NCI-H526 (cell line): ENCODE measurements around the gene TNIK.
A peak's percentile ranks its signal among the peaks of the same experiment; 100 is the strongest.

Experiments
- DNase-seq, 2 experiments: peaks; one replicate each; lab custom pipeline; 2025; lab: John Stamatoyannopoulos, UW

The TNIK gene

DNA sequence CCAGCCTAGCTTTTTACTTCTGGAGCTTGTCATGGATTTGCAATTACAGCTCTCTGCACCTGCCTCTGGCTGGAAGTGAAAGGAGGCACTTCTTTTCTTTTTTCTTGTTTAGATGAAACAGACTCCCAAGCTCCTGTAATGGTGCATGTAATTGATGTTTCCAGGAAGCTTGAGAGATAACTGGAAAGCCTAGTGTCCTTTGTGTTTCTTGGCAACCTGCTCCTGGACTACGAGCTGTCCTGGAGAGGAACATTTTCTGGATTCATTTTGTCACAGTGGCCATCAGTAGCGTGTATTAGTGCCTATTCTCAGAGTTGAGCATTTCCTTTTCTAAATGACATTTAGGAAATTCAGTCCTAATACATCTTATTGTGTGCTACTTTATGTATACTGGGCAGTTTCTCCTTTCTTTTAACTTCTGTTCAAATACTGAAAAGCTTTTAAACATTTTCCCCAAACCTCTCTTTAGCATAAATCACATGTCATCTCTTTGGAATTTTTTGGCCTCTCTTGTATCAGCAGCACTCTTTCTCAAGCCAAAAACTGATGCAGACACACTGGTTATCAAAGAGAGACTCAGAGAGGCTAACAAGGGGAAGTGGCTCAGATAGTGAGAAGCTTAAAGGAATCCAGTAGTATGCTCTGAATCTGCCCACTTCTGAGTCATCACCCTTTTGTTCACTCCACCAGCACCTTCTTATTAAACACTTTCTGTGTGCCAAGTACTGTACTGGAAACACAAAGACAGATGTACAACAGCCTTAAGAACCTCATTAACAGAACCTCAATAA, 371.0 kb downstream of the TNIK start:
- no peak for DNase-seq

DNA sequence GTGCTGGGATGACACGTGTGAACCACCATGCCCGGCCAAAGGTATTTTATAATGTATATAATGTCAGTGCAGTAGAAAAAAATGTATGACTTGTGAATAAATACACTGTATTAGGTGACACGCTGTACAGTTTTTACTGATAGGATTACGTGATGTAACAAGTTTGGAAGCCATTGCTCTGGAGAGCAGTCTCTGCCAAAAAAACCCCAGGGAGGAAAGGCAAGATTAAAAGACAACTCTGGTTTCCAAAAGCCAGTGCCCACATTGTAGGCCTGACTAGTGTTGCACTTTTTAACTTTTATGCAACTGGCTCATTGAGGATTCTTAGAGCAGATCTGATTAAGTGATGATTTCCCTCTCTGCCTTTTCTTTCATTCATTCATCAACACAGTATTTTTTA, 371.7 kb downstream of the TNIK start:
- no peak for DNase-seq

DNA sequence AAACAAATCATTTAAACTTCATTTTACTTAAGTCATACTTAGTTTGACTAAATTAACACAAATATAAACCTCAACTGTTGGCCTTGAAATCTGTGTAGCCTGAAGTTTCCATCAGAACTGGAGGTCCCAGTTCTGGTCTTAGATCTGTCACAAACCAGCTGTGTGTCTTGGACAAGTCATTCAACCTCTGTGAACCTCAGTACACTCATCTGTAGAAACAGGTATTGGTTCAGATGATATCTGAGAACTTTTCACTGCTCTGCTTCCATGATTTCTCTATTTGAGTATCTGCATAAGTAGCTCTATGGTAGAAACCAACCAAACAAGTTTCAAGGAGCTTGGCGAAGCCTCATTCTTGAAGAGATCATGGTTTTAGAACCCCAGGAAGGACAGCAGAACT, 373.3 kb downstream of the TNIK start:
- no peak for DNase-seq

DNA sequence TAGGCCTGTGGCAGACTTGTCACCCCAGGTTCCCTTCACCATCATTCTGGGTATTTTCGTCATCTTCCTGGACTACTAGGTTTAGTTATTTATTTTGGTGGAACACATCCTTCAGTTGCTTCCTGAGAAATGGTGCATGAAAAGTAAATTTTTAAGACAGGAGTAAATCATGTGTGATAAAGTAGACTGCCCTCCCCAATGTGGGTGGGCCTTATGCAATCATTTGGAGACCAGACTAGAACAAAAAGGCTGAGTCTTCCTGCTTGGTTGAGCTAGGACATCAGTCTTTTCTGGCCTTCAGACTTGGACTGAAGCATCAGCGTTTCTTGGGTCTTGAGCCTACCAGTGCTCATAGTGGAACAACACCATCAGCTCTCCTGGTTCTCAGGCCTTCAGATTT, 382.9 kb downstream of the TNIK start:
- DNase-seq: no peak

DNA sequence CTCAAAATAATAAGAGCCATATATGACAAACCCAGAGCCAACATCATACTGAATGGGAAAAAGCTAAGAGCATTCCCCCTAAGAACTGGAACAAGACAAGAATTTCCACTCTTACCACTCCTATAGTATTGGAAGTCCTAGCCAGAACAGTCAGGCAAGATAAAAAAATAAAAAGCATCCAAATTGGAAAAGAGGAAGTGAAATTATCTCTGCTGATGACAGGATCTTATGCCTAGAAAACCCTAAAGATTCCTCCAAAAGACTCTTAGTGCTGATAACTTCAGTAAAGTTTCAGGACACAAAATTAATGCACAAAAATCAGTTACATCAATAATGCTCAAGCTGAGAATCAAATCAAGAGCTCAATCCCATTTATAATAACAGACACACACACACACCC, 387.8 kb downstream of the TNIK start:
- DNase-seq: no peak

DNA sequence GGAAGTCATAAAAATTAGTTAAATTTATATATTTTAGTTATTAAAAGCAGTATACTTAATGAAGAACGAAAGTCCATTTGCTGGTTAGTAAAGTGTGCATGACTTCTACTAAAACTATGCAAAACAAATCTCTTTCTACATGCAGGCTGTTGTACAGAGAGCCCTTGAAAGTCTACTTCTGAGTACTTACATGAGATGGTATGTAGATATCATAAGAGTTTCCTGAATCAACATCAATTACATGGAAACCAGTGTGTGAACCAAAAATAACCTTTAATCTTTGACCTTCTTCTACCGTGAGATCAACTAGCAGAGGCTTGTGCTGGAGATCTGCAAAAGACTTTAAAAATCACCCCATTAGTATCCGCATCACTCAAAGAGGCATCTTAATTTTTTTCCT, 391.5 kb downstream of the TNIK start:
- no peak for DNase-seq

DNA sequence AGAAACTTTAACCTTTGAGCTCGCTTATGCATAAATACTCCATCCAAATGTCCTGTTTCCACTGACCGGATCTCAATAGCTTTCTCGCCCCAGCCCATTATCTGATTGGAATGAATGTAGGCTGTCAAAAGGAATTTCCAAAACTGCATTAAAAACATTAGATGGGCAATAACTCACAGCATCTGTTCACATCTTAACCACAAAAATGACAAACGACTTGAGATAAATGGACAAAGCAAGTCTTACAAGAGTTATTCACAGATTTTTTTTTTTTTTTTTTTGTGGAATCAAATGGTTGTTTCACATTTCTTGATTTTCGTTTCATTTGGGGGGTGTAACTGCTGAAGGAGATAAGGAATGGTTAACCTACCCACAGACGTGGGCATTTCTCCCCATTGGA, 394.0 kb downstream of the TNIK start:
- DNase-seq: peak in 1 of 2 experiments; percentile 11

DNA sequence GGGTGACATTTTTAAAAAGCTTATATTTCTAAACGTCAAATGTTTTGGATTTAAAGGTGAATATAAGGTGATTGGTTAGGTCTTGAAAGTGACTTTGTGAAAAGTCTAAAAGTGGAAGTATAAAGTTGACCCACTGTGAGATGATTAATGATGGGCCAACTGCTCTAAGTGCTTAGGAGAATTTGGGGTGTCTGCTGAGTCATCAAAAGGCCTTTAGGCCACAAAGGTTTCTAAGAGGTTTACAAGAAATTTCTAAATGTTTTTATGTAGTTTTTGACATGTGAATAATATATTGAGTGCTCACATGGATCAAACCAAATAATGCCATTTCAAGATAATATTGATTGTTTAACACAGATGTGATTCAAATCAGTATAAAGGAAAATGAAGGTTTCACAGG, 394.5 kb downstream of the TNIK start:
- no peak for DNase-seq

DNA sequence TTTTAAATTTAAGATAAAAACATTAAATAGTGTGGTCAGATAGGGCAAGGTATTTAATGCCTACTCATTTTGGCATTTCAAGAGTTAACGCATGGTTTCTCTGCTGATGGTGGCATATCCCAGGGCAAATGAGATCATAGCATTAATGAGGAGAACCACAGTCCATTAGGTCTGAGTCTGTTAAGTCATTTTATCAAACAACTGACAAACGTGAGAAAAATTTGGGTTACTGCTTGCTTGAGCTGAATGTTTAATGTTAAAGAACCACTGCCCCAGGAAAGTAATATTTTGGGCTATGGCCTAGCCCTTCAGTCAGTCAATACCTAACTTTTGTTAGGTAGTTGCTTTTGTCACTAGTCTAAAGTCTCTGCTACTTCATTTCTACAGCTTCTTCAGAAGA, 395.7 kb downstream of the TNIK start:
- no peak for DNase-seq

DNA sequence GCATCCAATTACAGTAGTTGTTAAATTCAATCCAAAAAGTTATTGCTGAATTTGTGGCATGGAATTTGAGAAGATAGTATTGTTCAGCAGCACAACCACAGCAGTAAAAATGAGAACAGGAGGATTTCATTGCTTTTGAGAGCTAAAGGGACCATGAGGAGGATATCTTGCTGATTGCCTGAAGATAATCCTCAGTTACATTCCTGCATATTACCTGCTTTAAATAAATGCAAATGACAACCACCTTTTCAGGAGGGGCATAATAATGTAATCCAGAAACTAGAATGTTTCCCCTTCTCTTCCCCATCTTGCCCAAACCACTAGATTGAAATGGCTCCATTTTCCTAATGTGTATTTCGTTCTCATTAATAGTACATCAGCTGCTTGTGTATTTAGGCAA, 398.5 kb downstream of the TNIK start:
- DNase-seq: peak in 1 of 2 experiments; percentile 45

DNA sequence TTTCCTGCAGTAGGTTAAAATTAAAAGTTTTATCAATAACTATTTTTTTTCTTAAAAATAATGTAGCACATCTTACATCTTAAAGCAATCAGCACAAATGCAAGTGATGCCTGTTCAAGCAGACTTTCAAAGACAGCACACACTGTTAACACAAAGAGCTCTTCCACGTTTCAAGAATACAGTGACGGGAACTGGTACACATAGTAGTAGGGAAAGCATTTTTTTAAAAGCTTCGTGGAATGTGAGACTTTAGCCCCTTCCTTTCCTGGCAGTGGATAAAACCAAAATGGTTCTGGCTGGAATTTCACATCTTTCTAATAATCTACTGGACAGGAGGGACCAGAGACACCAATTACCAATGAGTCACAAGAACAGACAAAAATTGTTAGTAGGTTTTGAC, 400.2 kb downstream of the TNIK start:
- DNase-seq: no peak

DNA sequence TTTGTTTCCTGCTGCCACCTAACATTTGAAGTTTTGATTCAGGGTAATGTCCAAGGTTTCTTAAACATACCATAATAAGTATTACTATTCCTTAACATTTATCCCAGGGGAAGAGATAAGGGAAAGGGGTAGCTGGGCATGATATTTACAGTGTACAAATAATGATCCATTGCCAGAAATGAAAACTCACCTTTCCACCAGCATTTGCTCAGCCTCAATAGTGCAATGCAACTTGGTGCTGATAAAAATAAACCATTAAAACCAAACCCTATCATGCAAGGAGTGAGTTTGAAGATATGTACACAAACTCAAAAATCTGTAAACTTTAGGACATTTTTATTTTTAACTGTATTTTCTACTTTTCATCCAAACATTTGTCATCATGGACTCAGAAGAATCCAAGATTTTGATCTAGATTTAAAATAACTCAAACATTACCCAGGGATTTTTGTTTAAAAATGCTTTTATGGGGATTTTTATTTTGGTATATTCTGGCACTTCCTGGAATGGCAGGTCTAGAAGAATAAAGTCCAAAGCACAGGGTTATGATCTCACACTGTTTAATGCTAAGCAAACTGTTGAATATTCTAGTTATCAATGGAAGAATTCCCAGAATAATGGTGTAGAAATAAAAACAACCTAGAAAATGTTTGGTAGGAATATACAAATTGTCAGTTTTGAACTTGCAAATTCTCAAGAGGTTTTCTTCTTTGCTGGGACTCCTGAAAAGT, 401.2 kb downstream of the TNIK start:
- DNase-seq: no peak

DNA sequence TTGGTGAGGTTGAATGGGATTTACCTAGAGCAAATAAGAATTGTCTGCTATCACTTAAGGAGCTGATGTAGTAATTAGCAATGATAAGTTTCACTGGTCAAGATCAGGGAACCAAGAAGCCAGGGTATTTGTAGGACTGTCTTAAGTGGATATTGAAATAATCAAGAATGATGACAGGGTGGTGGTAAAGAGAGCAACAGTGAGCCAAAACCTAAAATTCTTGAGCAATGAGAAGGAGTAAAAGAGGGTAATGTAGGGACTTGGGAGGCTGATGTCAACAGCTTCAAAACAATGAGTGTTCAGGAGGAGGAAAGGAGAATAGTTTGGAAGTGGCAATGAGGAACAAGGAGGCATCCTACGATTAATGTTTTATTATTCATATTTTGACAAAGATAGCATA, 402.1 kb downstream of the TNIK start:
- no peak for DNase-seq

DNA sequence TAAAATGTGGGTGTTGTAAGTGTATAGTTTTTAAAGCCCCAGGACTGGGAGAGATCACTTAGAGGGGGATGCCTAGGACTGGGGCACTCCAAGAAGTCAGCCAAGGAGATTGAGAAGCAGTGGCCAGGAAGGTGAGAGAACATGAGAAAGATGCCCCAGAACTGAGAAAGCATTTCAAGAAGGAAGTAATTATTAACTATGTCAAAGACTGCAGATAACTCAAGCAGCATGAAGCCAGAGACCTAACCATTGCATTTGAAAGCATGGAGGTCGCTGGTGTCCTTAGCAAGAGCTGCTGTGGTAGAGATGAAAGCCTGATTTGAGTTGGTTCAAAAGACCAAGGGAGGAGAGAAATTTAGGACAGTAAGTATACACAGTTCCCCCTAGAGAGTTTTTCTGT, 403.1 kb downstream of the TNIK start:
- no peak for DNase-seq

DNA sequence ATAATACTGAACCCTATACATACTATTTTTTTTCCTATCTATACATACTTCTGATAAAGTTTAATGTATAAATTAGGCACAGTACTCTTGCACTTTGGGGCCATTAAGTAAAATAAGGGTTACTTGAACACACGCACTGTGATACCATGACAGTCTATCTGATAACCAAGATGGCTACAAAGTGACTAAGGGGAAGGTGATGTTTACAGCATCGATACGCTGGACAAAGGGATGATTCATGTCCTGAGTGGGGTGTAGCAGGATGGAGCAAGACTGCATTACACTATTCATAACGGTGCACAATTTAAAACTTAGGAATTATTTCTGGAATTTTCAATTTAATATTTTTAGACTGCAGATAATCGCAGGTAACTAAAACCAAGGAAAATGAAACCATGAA, 403.7 kb downstream of the TNIK start:
- DNase-seq: no peak

DNA sequence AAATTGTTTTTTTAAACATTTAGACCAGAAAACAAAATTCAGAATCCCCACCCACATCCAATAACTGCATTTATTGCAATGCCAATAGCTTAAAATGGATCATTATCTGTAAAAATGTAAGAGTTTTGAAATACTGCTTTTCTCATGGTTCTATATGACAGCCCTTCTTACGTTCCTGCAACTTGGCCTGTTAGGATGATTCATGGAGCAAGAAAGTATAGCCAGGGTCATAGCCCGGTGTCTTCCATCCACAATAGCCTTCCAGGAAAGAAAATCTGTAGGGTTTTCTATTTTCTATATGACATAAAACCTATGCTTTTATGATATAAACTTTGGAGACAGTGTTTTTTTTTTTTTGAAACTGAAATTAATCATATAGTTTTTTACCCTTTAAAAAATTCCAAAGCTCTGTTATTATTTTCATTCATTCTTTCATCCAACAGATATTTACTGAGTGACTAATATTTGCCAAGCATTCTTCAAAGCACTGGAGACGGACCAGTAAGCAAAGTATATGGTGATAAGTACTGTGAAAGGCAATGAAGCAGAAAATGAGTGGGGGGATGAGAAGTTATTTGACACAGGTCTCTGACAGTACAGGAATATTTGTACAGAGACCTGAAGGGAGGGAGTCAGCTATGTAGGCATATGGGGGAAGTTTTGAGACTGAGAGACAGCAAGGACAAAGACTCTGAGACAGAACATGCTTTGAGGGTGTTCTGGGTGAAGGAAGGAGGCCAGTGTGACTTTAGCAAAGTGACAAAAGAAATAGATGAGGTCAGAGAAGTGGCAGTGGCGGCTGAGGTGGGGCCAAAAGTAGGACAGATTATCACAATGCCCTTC, 404.6 kb downstream of the TNIK start:
- peak; percentile 33 to 44 for DNase-seq

DNA sequence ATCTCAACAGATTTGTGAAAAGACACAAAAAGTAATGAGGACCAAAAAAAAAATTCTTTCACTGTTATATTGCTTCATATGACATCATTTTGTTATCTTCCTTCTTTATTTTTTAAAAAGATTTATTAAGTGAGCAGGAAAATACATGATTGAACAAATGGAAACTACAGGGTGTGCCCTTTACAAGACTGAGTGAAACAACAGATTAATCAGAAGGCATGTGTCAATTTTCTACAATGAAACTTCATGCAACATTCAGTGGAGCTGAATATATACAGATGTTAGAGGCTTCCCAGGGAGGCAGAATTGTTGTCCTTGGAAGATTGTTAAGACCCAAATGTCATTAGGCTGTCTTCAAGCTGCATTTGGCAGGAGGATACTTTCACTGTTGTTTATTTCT, 405.3 kb downstream of the TNIK start:
- DNase-seq: no peak

DNA sequence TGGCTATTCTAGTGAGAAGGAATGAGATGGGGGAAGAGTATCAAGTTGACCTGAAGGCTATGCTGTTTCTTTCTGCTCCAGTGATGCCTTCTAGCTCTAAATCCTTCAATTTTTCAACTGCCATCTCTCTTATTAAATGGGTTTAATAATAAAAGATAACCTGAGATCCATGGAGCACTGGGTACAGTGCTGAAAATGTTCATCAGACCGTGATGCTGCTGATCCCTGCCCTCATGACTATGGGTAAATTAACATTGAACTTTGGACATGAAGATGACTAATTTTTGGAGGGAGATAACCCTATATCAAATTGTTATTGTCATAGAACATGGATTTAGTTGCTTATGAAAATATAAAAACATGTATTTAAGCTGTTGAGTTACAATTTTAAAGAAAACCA, 406.0 kb downstream of the TNIK start:
- DNase-seq: no peak

DNA sequence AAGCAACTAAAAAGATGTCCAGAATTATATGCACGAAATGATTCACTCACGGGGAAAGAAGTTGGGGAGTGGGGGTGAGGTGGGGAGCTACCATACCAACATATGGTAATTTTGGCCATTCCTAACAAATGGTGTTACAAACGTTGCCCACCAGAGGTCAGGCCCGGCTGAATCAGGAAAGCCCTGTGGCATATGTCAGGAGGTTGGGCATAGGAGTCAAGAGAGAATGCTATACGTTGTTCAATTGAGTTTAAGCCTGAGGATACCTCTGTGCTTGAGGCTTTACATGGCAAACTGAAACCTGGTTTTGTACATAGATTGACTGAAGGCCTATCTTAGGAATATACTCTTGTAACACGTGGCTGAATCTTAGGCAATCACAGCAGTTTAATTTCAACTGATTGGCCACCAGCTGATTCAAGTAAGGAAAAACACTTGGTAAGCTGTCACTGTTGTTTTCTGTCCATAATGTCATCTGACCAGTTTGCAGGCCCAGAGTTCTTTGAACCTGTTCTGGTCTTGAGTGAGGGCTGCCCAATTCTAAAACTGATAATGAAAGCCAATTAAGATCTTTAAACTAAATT, 410.3 kb downstream of the TNIK start:
- peak; percentile 13 to 78 for DNase-seq

DNA sequence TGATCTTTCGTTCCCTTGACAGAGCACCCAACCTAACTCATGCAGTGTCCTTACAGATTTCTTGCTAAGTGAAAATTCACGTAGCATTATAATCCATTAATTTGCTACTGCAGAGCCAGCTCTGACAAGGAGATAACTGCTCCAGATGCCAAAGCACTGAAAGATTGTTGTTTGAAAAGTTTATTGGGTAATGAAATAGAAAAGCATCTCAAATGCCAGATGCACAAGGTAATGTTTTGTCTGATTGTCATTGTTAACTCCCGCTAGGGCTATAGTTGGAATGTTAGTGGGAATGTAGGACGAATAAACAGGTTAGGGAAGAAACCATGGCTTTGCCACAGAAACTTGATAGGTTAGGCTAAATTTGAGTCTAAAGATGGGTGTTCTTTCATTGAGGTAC, 413.4 kb downstream of the TNIK start:
- DNase-seq: no peak

DNA sequence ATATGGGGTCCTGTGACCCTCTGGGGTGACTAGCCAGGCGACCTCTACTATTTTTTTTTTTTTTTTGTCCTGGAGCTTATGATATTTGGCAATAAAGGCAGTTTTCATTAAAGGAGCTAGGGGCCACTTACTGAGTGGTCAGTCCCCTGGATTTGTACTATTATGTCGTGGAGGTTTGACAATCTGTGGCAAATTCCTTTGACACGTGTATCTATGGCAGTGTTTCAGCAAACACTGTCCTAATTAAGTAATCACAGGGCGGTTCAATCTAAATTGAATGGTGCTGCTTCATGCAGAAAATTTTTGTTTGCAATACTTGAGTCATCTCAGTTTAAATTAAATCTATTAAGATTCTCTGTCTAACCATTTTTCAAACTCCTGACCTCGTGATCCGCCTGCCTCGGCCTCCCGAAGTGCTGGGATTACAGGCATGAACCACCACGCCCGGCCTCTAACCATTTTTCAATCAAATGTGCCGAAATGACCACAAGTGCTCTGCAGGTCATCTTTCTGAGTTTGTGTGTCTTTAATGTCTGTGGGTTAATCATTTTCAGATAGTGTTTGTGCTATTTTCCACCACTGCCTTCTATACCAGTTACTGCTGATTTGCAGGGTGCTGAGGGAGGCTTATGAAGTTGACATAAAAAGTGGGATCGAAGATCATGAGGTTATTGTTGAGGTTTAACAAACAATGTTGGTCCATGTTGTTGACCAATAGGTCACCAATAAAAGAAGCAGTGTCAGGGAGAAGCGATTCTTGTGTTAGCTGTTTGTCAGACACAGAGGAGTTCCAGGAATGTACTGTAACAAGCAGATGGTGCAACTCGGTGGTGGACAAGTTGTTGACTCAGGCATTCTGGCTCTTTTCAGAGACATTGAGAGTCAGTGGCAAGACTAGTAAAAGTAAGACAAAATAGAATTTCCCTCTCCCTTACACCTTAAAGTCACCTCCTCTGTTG, 415.1 kb downstream of the TNIK start:
- no peak for DNase-seq
